Measurements from ENCODE around the gene DIP2C. TPM values are rescaled to one million over a fixed set of nuclear protein-coding genes. Genes with fewer than 3 reads are reported as not detected.

DIP2C gene
- total RNA-seq, 1 donor, result 1.7 TPM

DNA sequence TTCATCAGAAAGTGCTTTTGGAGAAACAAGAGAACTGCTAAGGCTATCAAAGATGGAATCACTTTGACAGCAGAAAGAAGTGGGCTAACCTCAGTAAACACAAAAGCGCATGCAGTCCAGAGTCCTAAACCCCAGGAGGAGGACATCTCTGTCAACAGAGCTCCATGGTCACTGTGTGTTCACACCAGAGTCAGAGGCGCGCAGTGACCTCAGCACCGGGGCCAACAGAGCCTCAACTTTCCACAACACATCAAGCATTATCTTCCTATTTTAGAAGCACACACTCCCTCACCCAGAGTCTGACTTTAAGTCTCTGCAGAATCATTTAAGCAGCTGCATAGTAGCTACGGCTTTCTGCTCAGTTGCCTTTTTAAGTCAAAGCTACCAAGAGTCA lies 195.3 kb downstream of the DIP2C start:
- Histone ChIP-seq H3K4me1 (ENCODE audit: insufficient read depth, low read length) (no peaks in the 10 kb centered on the region), H3K27me3 (ENCODE audit: insufficient read depth, low read length) (no peaks in the 10 kb centered on the region), H3K9me3 (ENCODE audit: low read depth, low read length) (no peaks in the 10 kb centered on the region), H3K4me3 (ENCODE audit: low read length) (no peak overlapping the region)

DNA sequence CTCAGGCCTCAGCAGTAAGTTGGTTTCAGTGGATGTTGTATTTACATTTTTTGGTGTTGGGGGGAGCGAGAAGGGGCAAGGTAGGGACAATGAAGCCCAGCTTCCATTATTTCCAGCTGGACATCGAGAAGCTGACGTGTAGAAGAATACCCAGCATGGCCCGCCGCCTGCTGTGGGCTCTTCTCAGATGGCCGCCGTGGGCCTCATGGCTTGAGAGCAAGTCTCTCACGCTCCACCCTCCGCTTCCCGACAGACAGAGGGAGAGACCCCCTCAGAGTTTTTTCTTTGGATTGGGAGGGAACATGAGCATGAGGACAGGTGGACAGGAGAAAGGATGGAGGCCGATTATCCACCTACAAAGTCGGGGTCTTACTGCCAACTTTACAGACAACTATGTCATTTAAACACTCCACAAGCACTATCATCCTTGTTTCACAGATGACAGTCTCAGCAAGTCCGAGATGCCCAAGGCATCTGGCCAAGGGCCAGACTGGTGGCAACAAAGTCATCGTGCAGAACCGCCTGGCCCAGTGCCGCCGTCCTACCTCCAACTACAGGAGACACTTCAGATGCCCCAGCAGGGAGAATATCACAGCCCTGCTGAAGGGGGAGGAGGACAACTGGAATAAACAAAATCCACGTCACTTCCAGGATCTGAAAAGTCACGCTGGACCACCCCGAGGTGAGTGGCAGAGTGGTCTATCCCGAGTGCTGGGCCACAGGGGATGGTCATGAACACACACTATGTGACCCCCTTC lies 195.9 kb downstream of the DIP2C start:
- no peaks in the 10 kb centered on the region for H3K4me1 ChIP-seq (ENCODE audit: insufficient read depth, low read length)
- H3K9me3 ChIP-seq (ENCODE audit: low read depth, low read length), result no peaks in the 10 kb centered on the region
- no peaks in the 10 kb centered on the region for H3K27me3 ChIP-seq (ENCODE audit: insufficient read depth, low read length)
- no peak overlapping the region for H3K4me3 ChIP-seq (ENCODE audit: low read length)

DNA sequence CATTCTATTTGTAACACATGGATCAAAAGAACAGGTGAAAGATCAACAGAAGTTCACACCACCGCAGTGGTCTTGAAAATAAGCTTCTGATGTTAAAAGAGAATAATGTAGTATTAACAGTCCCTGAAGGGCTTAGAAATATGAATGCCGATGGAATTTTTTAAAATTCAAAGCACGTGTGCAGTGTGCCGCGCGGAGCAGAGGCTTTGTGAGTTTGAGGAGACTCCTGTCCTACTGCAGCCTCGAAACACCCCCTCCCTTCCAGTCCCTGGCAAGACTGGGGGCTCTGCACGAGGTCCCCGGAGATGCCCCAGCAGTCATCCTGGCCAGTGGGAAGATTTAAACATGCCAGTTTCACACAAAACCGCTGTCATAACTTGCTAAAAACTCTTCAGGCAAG lies 196.6 kb downstream of the DIP2C start:
- no peaks in the 10 kb centered on the region for H3K9me3 ChIP-seq (ENCODE audit: low read depth, low read length)
- H3K27me3 ChIP-seq (ENCODE audit: insufficient read depth, low read length), result no peaks in the 10 kb centered on the region
- no peaks in the 10 kb centered on the region for H3K4me1 ChIP-seq (ENCODE audit: insufficient read depth, low read length)
- H3K4me3 ChIP-seq (ENCODE audit: low read length), result no peak overlapping the region

DNA sequence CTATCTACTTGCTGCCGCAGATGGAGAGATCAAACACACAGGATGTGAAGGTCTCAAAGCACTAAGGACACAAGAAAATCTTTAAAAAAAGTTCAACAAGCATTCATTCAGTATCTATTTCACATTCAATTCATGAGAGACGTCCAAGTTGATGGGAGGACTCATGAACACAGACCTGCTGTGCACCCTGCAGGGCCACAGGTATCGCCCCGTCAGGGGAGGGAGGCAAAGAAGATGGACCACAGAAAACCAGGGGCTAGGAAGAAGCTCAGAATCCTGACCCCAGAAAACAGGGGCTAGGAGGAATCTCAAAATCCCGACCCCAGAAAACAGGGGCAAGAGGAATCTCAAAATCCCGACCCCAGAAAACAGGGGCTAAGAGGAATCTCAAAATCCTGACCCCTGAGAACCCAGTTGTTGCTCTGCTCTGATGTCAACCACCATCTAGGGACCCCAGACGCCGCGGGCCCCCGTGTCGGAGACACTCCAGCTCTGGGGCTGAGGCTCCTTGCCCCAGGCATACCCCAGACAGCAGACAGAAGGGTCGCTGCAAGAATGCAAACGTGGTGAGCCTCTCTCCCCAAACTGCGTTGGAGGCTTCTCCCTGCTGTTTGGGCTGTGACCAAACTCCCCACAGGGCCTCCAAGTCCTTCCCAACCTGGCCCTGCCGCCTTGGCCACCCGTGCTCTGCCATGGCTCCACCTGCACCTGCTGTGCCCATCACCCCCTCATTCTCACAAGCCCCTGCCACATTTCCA lies 197.6 kb downstream of the DIP2C start:
- H3K4me3 ChIP-seq (ENCODE audit: low read length), result no peak overlapping the region
- H3K4me1 ChIP-seq (ENCODE audit: insufficient read depth, low read length), result no peaks in the 10 kb centered on the region
- H3K9me3 ChIP-seq (ENCODE audit: low read depth, low read length), result no peaks in the 10 kb centered on the region
- H3K27me3 ChIP-seq (ENCODE audit: insufficient read depth, low read length), result no peaks in the 10 kb centered on the region

DNA sequence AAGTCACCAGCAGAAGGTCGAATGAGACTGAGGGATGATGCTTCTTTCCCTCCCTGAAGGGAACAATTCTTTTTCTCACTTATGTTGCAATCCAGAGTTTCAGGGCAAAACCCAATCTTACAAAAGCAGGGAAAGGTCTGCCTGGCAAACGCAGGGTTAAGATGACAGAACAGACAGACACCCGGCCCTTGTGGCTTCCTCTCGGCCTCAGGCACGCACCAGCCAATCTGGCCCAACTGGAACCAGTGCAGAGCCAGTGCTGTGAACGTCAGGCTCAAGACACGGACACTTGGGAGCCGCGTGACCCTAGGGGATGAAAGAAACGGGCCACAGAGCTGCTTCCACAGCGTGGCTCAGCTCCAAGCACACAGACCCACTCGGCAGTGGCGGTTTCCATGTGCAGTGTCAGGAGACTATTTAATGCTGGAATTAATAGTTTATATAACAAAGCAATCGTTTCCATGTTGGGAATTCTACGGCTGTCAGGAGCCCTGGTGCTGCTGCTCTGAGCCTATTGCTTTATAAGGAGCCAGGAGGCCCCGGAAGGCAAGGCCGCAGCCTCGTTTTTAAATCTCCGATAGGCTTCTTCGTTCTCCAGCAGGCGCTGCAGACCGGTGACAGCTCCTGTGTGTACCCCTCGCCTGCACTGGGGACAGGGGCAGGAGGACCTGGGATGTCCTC lies 198.4 kb downstream of the DIP2C start:
- H3K9me3 ChIP-seq (ENCODE audit: low read depth, low read length), result no peaks in the 10 kb centered on the region
- H3K4me1 ChIP-seq (ENCODE audit: insufficient read depth, low read length), result no peaks in the 10 kb centered on the region
- no peak overlapping the region for H3K4me3 ChIP-seq (ENCODE audit: low read length)
- no peaks in the 10 kb centered on the region for H3K27me3 ChIP-seq (ENCODE audit: insufficient read depth, low read length)

DNA sequence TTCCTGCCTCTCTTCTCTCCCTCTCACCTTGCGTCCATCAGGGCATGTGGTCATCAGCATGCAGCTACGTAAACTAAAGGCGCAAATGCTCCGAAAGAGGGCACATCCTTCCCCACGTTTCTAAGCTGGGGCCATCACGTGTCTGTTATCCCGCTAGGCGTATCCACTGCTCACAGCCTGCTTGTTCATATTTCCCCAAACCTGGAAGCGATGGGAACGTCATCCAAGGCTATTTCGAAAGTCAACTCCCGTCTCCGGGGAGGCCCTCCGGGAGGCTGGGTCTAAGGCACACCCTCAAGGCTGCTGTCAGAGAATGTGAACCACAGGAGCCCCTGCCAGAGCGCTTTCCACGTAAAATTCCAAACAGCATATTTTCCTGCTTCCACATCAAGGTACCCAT lies 199.2 kb downstream of the DIP2C start:
- Histone ChIP-seq H3K9me3 (ENCODE audit: low read depth, low read length) (no peaks in the 10 kb centered on the region), H3K4me1 (ENCODE audit: insufficient read depth, low read length) (peaks cover 7% of the 10 kb centered on the region), H3K27me3 (ENCODE audit: insufficient read depth, low read length) (no peaks in the 10 kb centered on the region), H3K4me3 (ENCODE audit: low read length) (no peak overlapping the region)

DNA sequence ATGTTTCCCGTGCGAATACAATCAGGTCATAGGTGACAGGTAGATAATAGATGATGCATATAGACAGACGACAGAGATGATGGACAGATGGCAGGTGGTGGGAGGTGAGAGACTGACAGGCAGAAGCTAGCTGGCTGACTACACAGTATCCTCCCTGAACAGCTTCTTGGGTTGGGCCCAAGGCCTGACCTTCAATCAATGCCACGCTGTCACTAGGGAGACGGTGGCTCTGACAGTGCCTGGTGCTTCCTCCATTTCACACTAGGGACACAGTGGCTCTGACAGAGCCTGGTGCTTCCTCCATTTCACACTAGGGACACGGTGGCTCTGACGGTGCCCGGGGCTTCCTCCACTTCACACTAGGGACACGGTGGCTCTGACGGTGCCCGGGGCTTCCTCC lies 200.1 kb downstream of the DIP2C start:
- Histone ChIP-seq H3K27me3 (ENCODE audit: insufficient read depth, low read length) (no peaks in the 10 kb centered on the region), H3K4me1 (ENCODE audit: insufficient read depth, low read length) (peaks cover 8% of the 10 kb centered on the region), H3K4me3 (ENCODE audit: low read length) (no peak overlapping the region), H3K9me3 (ENCODE audit: low read depth, low read length) (no peaks in the 10 kb centered on the region)

DNA sequence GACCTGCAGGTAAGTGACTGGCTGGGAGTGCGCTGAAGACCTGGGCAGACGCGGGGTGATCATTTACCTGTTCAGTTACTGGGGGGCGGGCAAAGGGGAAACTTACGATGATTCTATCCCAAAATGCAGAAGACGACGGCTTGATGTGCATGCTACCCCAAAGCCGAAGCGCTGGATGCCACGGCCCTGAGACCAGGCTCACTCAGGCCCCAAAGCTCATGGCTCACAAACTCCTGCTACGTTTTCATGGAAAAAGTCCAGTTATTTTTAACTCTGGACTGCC lies 200.6 kb downstream of the DIP2C start:
- H3K4me3 ChIP-seq (ENCODE audit: low read length), result no peak overlapping the region
- H3K4me1 ChIP-seq (ENCODE audit: insufficient read depth, low read length), result peaks cover 8% of the 10 kb centered on the region
- no peaks in the 10 kb centered on the region for H3K9me3 ChIP-seq (ENCODE audit: low read depth, low read length)
- H3K27me3 ChIP-seq (ENCODE audit: insufficient read depth, low read length), result no peaks in the 10 kb centered on the region

DNA sequence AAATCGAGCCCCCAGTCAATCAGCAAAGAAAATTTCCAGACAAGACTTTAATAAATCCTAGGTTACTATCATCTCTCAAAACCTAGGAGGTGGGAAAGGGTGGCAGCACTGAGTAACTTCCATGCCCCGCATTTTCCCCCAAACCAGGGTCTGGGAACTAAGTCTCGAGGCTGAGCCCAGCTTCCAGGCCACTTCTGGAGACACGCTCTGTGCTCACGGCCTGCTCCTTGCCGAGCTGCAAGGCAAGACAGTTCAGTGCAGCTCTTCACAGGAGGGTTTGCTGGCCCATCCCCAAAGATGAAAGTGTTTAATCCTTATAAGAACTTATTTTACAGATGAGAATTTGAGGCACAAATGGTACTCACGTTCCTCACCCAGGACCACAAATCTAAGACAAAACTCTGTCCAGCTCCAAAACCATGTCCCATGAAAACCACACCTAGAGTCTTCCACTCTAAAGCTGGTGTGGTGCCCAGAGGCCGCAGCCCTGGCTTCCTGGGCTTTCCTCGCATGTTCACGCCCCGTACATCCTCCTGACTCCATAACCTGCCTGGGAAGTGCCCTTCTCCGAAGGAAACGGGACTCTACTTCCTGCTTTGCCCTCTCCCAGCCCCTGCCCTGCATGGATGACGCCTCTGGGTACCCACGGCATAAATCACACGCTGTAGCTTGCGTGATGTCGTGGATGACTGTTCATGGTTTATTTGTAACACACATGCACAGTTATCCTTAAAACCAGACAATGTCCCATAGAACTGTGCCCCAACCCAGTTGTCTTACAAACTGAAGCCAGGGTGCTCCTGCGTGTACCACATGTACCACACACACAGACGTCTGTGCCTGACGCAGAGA lies 201.2 kb downstream of the DIP2C start:
- Histone ChIP-seq H3K27me3 (ENCODE audit: insufficient read depth, low read length) (no peaks in the 10 kb centered on the region), H3K4me3 (ENCODE audit: low read length) (no peak overlapping the region), H3K4me1 (ENCODE audit: insufficient read depth, low read length) (peaks cover 8% of the 10 kb centered on the region), H3K9me3 (ENCODE audit: low read depth, low read length) (no peaks in the 10 kb centered on the region)

DNA sequence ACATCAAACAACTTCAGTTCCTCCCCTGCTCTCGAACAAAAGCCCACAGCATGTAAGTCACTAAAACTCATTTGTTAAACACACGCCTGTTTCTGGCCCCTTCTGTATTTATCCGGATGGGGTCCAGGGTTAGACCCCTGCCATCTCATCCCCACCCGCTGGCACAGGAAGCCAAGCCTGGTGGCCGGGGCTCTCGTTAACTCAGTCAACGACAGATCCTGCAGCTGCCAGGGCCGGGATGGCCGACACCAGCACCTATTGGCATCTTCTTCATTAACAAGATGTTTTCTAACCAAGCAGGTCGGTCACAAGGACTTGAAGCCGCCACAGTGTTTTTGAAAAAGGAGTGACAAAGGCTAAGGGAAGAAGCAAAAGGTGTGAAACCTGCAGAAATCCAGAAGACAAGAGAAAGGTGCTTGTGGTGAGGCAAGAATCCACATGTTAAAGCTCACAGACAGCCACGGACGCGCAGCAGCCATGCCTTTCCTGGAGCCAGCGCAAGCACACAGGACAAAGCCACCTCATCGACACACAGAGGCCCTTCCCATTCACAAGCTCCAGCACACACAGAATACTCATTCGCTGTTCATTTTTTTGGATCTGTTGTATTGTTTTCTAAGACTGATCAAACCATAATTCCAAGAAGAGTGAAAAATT lies 202.7 kb downstream of the DIP2C start:
- Histone ChIP-seq H3K4me3 (ENCODE audit: low read length) (no peak overlapping the region), H3K9me3 (ENCODE audit: low read depth, low read length) (no peaks in the 10 kb centered on the region)

DNA sequence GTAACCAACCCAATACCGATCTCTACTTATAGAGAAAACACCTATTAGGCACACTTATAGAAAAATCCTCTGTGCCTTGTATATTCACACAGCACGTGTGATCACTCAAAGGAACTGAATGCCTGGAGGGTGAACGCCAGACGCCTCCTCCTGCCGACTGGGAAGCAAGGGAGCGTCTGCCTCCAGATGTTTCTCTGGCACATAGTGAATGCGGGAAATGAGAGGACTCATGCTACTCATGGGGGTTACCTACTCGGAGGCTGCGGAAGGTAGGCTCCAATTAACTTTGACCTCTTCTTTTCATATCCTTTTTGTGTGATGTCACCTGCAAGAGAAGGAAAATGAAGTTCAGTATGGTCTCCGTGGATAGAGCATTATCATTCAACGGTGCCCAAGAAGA lies 203.3 kb downstream of the DIP2C start:
- Histone ChIP-seq H3K9me3 (ENCODE audit: low read depth, low read length) (no peaks in the 10 kb centered on the region), H3K4me3 (ENCODE audit: low read length) (no peak overlapping the region), H3K4me1 (ENCODE audit: insufficient read depth, low read length) (peaks cover 8% of the 10 kb centered on the region), H3K27me3 (ENCODE audit: insufficient read depth, low read length) (no peaks in the 10 kb centered on the region)

More for the DNA sequence above, 202.7 kb downstream of the DIP2C start:
- Histone ChIP-seq H3K27me3 (ENCODE audit: insufficient read depth, low read length) (no peaks in the 10 kb centered on the region), H3K4me1 (ENCODE audit: insufficient read depth, low read length) (peaks cover 8% of the 10 kb centered on the region)

DNA sequence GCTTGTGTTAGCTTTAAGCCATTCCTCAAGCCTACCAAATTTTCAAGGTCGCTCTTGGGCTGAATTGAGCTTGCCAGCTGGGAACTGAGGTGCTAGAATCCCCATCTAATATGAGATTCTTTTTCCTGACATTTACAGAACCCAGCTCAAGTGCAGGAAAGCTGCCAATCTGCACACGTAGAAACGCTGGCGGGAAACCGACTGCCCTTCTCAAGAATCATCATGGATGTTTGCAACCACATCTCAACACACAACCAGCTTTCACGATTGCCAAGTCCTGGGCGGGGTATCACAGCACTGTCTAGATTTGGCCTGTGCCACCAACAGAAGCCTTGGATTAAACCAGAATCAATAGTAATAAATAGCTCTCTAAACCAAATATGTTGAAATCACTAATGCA lies 203.7 kb downstream of the DIP2C start:
- Histone ChIP-seq H3K4me1 (ENCODE audit: insufficient read depth, low read length) (peaks cover 8% of the 10 kb centered on the region), H3K4me3 (ENCODE audit: low read length) (no peak overlapping the region), H3K27me3 (ENCODE audit: insufficient read depth, low read length) (no peaks in the 10 kb centered on the region)

DNA sequence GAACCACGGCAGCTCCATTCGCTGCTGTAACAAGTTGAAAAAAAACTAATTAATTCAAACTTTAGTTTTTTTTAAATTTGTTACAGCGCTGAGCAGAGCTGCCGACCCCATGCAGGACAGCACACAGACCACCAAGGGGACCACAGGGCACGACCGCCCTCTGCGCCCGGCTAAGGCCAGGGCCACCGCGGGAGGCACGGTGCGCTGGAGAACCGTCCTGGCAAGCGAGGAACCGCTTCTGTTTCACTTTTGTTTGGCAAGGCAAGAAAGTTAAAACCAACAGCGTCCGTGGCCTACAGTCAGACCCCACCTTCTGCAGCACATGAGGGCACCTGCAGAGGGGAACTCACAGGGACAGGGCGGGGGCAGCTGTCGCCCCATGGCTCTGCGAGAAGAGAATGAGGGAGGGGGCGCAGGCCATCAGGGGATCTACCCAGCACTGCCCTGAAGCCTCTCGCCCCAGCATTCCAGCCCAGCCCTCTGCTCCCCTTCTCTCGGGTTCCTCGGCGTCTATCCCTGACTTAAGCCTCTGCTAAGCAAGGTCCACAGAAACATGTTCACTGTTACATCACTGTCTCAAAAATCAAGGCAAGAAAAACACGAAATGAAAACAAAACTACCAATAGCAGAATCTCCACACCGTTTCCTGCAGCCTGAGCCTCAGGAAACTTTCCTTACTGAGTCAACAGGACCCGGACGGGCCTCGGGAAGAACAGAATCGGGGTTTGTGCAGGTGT lies 204.4 kb downstream of the DIP2C start:
- Histone ChIP-seq H3K9me3 (ENCODE audit: low read depth, low read length) (no peaks in the 10 kb centered on the region), H3K4me1 (ENCODE audit: insufficient read depth, low read length) (peaks cover 8% of the 10 kb centered on the region), H3K4me3 (ENCODE audit: low read length) (peak overlapping the region; percentile 44), H3K27me3 (ENCODE audit: insufficient read depth, low read length) (no peaks in the 10 kb centered on the region)

More for the DNA sequence above, 203.7 kb downstream of the DIP2C start:
- H3K9me3 ChIP-seq (ENCODE audit: low read depth, low read length), result no peaks in the 10 kb centered on the region

DNA sequence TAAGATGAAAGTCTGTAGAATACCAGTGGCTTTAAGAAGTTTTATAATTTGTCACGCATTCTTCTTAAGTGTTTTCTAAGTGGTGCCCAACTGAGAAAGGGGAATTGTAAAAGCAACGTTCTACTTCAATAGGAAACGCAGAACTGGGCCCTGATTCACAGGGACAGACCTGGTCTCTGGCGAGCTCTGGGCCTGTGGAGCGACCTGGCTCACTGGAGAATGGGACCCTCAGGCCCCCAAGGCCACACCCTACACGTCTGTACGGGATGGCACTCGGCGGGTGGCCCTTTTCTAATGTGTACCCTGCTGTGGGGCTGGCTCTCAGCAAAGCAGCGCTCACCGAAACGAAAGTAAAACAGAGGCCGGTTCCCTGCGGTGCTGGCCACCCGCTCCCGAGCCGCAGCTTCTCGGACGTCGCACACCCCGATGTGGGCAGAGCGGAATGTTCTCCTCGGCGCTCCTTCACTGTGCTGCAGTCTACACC lies 205.0 kb downstream of the DIP2C start:
- Histone ChIP-seq H3K27me3 (ENCODE audit: insufficient read depth, low read length) (no peaks in the 10 kb centered on the region), H3K4me3 (ENCODE audit: low read length) (peak overlapping the region; percentile 44), H3K9me3 (ENCODE audit: low read depth, low read length) (no peaks in the 10 kb centered on the region), H3K4me1 (ENCODE audit: insufficient read depth, low read length) (peaks cover 8% of the 10 kb centered on the region)
